HG03064 (cell line): Measurements from ENCODE around the gene ANGPT4.
"Not testable (repeated sequence)": the region's sequence is repeated elsewhere in the genome, so short reads cannot be mapped to it uniquely, and the experiment has no call there.

Source experiments
- ATAC-seq: cut with Tn5 transposase; IDR thresholded peaks from one replicate; pipeline ENCODE4 v1.9.1; 2021; ENCODE audit warnings: low read depth; ENCODE audit not compliant: unreplicated experiment

ANGPT4 gene

DNA sequence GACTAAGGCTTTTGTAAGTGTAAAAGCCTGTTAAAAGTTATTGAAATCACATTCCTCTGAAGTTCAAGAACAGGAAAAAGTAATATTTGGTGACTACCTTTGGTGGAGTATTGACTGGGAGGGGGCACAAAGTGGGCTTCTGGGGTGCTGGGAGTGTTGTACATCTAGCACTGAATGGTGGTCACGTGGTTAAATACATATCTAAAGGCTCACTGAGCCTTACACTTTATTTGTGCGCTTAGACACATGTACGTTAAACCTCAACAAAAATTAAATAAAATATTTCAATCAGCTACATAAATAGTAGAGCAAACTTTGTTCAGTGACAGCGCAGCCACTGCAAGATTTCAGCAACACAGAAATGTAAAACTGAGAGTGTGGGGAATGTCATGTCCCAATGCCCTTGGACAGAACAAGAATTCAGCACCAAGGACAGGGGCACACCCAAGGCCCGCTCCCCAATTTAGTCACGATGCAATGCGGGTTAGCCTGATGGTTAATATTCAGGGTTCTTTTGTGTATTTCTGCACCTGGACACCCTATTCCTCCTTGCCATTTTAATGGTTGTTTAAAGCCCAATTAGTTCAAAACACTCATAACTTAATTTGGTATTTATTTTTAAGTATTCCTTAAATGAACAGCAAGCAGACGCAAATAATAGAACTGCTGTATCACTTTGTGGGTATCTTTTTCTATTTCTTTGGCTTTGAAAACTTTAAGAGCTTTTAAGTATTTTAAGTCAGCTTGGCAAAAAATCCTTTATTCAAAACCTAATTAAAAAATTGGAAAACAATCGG, 37.4 kb downstream of the ANGPT4 start:
- ATAC-seq: no peak

DNA sequence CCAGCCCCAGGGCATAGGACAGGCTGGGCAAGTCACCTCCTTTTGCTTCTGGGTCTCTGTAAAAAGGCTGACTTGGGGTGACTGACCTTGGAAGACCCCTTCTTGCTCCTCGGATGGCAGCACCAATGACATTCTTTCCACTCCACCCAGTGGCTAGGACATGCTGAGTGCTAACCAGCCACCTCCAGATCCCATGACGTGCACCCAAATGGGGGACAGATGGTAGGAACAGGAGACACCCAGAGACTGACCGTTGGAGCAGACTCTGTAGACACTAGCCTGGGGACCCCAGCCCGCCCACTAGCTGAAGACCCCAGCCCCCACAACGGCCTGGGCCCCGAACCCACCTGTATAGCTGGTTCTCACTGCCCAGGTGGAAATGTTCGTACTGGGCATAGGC, 38.3 kb downstream of the ANGPT4 start:
- no peak for ATAC-seq

DNA sequence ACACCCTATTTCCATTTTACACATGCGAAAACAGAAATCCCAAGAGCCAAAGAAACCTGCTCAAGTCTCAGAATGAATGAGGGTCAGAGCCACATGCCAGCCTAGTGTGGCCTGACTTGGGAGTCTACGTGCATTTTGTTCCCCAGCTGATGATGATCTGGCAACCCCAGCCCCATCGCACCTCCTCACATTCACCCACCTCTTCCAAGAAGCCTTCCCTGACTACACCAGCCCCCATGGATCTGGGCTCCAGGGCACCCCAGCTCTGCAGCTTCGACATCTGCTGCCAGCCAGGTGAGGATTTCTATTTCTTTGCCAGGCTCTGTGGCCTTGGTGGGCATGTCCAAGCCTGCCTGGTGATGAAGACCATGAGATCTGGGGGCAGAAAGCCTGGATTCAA, 41.0 kb downstream of the ANGPT4 start:
- no peak for ATAC-seq

DNA sequence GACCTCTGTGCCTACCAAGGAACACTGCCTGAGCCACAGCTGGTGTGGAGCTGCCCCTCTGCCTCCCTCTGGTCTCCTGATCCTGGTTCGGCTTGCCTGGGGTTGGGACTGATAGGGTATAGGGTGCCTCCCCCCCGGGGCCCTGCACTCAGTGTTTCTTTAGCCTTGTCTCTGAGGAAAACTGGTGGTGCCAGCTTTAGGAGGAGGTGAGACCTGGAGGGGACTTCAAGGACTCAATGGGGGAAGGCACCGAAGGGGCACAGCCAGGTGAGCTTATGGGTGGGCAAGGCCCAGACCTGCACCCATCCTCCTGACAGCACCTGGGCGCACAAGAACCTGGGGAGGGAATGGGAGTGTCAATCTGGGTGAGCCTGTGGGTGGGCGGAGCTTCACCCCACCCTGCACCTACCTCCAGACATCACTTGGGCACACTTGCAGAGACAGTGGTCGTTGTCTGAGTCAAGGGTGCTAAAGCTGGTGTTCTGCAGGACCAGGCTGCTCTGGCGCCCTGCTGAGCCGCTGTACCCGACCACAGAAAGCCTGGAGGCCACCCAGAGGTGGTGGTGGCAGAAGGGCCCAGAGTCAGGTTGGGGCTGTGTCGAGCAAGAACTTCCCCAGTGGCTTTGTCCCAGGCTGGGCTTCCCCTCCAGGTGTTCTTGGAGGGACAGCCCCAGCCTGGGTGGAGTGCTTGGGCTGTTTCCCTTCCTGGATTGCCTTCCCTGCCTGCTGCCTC, 42.1 kb downstream of the ANGPT4 start:
- no peak for ATAC-seq

DNA sequence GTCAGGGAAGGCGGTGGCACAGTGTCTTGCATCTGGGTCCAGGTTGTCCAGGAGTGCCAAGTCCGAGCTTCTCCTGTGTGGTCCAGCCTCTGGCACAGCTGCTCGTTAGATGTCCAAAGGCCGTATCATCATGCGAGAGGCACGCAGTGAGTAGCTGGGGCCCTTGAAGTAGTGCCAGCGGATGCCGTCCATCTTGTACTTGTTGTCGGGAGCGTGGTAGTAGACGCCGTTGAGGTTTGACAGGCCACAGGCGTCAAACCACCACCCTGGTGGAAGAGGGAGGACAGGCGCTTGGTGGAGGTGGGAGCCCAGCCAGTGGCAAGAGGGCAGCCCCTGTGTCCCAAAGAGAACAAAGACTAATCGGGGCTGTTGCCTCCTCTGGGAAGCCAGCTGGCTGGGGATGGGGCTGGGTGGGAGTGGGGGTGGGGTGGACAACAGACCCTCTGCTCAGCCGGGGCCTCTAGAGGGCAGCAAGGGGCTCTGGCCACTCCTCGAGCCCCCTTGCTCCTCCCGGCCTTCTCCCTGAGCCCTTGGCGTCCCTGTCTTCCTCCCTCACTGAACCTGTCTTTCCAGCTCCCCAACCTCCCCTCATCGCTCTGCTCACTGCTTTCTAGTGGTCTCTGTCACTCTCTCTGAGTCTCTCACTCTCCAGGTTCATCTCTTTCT, 43.1 kb downstream of the ANGPT4 start:
- ATAC-seq: no peak

DNA sequence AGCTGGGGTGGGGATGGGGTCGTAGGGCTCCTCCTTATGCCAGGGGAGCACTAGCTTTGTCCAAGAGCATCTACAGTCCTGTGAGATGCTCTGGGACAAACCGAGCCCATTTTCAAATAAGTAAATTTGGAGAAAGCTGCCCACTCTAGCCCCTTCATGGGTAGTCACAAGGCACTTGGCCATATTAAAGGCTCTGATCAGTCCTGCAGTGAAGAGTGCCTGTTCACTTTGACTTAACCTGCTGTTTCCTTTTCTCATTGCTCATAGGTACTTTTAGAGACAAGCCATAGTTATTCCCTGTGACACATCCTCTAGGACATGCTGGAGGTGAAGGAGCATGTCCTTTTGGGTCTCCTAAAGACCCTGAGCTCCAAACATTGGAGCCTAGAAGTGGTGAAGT, 44.2 kb downstream of the ANGPT4 start:
- no peak for ATAC-seq

DNA sequence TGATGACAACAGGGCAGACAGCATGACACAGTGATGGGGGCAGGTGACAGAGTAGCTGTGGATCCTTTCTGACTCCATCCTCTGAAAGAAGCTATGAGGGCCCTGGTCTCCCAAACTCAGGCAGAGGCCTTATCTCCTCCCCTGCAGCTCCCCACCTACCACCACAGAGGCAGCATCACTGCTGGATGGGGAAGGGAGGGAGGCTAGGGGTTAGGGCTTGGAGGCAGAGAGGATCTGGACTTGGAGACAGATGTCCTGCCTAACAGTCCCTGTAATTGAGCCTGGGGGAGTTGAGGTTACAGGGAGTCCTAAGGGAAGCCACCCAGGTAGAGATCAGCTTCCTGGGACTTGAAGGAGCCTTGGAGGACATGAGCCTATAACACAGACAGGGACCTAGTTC, 44.7 kb downstream of the ANGPT4 start:
- no peak for ATAC-seq

DNA sequence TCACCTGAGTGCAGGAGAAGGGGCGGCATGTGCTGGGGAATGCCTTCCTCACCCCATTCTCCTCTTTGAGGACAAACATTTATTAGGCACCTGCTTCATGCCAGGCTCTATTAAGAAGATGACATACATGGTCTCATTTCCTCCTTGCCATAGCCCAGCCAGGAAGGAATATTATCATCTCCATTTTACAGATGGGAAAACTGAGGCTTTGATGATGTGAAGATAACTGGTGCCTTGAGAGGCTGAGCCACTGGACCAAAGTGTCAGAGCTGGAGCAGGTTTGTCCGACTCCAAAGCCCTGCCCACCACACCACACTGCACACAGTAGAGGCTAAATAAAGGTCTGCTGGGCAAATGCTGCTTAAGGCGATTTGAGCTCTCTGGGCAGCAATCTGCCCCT, 45.4 kb downstream of the ANGPT4 start:
- no peak for ATAC-seq

DNA sequence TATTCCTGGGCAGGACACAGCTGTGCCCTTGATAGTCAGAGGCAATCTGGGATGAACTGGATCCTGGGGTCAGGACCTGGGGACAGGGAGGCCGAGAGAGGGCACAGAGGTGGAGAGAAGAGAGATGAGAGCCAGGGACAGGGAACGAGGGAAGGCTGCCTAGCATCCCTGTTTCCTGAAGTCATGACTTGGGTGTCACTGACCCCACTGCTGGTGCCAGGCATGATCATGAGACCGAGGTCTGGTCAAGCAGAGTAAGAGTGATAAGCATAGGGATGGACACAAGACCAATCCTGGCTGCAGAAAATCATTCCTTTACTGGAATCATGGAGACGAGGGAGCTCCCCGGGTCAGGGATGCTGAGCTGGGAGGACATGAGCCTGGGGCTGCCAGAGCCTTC, 46.5 kb downstream of the ANGPT4 start:
- no peak for ATAC-seq

DNA sequence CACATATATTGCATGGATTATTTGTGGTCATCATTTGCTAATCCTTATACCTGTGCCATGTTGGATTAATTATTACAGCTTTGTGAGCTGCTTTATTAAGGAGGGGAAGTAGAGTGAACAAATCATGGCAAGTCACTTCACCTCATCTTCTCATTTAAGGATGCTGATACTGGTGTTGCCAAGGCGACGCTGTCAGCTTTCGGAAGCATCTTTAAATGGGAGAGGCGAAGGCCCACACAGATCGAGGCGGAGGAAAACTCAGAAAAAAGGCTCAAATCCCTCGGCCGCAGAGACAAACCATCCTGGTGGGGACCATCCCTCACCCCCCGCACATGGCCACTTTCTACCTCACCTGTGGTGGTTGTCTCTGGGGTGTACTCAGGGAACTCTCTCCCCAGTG, 47.9 kb downstream of the ANGPT4 start:
- ATAC-seq: no peak

DNA sequence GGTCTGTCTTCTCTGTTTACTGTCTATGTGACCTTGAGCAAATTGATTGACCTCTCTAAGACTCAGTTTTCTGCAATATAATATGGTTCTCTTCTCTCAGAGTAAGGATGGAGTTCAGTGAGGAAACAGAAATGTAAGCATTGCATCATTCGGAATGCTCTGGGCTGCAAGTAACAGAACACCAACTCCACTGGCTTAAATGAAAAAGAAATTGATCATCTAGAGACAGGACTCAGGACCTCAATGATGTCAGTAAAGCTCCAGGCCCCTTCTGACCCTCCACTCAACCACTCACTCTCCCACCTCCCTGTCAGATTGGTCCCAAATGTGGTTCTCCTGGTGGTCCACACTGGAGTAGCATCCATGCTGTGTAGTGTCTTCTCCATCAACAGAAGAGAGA, 50.7 kb downstream of the ANGPT4 start:
- no peak for ATAC-seq

DNA sequence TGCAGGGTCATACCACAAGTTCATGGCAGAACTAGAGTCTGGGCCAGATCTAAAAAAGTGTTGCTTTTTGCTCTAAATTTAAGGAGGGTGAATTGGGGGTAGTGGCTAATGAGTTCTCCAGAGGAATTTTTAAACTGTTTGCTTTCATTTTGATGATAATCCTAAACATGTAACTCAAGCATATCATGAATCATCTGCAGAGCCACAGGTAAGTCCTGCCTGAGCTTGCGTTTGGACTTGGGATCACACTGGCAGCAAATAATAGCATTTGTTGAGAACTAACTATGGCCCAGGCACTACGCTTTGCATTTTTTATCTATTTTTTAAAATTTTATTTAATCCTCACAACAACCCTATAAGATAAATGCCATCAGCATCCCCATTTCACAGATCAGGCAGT, 55.2 kb downstream of the ANGPT4 start:
- ATAC-seq: no peak

DNA sequence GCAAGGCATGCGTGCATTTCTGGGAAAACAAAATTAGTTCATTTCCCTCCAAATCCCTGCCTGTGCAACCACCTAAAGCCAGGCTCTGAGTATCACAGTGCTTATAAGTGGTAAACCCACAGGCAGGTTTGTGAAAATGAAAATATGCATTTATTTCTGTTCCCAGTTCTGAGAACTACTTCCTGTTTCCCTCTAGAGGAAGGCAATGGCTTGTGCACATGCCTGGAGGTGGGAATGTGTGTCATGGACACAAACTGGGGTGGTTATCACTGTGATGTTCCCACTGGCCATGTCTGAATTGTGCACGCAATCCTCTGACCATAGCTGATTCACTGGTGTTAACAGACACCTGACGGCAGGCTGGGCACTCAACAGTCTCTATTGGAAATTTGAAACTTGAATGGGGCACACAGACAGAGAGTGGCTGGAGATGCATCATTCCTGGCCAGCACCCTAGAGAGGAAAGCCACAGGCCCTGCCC, 56.3 kb downstream of the ANGPT4 start:
- ATAC-seq: no peak

DNA sequence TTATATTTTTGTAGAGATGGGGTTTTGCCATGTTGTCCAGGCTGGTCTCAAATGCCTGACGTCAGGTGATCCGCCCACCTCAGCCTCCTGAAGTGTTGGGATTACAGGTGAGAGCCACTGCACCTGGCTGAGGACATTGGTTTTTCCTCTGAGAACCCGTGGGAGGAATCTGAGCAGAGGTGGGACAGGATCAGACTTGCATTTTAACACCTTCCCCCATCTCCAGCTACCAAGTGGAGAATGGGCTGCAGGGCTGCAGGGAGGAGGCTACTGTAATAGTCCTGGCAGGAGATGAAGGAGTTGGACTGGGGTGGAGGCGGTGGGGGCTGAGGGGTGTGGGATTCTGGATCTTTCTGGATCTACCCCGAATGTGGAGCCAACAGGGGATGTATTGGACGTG, 58.1 kb downstream of the ANGPT4 start:
- ATAC-seq: no peak

DNA sequence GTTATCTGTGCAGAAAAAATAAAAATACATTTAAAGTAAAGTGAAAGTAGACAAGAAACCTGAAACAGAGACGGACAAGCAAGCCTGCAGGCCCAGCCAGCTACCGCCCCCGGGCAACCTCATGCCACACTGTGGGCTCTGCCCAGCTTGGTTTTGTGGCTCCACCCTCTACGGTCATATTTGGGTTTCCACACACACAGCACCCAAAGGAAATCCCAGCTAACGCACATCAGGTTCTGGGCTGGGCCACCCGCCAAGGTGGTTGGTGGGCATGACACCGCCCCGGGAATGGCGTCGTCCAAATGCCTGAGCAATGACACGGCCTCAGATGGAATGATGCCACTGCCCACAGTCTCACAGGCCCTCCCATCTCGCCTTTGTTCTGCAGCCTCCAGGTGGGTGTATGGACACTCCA, 59.8 kb downstream of the ANGPT4 start:
- ATAC-seq: no peak

DNA sequence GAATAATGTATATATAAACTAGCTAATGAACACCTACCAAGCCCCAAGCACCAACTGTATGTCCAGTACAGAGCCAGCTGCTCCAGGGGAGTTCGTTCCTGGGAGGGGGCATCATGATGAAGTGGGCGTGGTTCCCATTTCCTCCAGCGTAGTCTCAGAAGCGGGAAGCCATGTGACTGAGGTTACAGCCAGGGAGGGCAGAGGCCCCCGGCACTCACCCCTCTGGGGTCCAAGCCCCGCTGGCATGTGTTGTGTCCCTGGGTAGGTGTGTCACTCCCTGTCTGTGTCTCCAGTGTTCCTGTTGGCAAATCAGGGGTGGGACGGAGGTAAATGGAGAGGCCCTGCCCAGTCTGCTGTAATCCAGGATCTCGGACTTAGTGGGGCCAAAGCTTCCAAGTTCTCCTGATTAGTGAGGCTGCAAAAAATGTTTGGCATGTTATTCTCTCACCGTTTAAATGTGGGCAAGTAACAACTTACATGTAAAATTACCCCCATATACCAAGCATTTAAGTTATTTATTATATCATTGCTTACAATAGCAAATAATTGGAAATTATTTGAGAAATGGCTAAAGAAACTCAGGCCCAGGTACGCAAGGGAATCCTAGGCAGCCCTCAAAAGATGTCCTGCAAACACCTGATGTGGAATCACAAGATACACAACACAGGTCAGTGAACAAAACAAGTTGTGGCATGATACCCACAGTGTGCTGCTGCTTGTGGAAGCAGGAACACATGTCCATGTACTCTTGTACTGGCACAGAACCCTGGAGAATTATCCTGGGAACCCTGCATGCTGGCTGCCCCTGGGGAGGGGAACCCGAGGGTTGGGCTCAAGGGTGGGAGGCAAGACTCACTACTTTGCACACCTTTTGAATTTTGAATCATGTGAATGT, 60.4 kb downstream of the ANGPT4 start:
- ATAC-seq: no peak

DNA sequence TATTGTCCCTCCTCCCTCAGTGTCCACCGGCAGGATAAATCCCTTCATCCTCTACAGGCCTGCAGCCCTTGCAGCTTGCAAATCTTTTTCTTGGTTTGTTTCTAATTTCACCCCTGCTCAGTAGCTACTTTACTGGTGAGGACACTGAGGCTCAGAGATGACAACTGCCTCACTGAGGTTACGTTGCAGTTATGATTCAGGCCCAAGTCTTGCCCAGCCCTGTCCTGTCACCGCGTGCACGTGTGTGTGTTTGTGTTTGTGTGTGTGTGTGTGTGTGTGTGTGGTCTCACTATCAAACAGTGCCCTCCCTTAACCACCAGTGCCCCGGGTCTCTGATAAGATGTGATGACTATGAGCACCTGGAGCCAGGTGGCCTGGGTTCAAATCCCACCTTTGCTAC, 61.5 kb downstream of the ANGPT4 start:
- no peak for ATAC-seq

DNA sequence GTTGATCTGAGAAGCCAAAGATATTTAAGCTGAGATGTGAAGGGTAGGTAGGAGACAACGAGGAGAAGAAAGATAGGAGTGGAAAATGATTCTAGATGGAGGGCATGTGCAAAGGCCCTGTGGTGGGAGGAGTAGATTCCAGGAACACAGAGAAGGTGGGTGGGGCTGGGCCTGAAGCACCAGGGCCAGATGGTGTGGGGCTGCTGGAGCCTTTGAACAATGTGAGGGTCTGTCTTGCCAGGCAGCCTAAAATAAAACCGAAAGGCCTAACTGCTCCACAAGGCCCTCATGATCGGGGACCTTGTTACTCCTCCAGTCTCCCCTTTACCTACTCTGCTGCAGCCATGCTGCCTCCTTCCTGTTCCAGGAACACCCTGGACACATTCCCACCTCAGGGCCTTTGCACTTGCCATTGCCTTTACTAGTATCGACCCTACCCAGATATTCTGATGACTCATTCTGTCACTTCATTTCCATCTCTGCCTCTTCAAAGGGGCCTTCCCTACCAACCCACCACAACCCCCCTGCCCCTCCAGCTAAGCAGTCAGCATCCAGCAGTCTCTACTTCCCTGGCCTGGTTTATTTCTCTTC, 62.6 kb downstream of the ANGPT4 start:
- no peak for ATAC-seq

DNA sequence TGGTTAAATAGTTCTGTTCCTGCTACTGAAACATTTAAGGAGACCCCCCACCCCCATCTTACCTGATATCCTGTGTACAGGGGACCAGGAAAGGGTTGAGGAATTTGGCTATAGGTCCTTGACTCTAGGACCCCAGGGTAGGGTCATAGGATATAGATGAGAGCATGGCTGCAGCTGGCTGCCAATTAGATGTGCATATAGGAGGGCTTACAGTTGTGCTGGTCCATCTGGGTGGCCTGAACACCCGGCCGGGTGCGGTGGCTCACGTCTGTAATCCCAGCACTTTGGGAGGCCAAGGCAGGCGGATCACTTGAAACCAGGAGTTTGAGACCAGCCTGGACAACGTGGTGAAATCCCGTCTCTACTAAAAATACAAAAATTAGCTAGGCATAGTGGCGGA, 67.4 kb downstream of the ANGPT4 start:
- ATAC-seq: not testable (repeated sequence)

DNA sequence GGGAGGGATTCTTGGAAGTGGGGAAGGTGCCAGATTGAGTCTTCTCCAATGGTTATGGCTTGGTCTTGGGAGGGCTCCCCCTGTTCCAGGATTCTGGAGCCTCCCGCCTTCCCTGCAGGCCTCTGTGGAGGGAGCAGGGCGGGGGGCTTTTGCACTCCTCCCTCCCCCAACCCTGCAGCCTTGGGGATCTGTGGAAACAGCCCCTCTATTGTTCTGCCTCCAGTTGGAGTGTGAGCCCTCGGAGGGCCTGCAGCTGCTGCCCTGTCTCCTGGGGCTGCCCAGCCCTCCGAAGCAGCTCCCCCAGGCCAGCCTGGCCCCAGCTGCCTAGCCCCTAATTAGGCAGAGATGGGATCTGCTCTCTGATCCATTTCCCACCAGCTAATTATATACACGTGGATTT, 67.9 kb downstream of the ANGPT4 start:
- no peak for ATAC-seq
